Measurements from ENCODE around the gene DIP2C.

The DIP2C gene

DNA sequence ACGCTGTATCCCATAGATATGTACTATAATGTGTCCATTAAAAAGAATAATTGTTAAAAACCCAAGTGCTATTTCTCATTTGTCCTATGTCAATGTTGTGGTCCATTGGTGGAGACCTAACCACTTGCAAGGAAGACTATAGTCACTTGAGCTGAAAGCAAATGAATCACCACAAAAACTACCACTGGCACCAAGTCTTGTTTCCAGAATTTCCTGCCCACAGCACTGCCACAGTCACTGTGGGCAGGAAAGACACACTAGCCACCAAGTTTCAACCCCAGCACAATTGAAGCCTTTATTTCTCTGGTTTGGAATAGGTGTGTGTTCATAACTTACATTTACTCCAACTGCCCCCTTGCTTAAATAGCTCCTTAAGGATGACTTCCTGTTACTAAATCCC, 12.4 kb downstream of the DIP2C start:
- DNase-seq = no peak

DNA sequence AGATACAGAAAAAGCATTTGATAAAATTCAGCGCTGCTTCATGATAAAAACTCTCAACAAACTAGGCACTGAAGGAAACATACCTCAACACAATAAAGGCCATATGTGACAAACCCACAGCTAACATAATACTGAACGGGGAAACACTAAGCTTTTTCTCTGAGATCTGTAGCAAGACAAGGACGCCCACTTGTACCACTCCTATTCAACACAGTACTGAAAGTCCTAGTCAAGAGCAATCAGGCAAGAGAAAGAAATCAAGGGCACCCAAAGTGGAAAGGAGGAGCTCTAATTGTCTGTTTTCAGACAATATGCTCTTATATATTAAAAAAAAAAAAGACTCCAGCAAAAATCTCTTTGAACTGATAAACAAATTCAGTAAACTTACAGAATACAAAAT, 13.3 kb downstream of the DIP2C start:
- no peak for DNase-seq

GRCh38 chr10:675532-675931, 13.9 kb downstream of the DIP2C start:
- DNase-seq = no peak

GRCh38 chr10:673492-673891, 16.0 kb downstream of the DIP2C start:
- DNase-seq = no peak

DNA sequence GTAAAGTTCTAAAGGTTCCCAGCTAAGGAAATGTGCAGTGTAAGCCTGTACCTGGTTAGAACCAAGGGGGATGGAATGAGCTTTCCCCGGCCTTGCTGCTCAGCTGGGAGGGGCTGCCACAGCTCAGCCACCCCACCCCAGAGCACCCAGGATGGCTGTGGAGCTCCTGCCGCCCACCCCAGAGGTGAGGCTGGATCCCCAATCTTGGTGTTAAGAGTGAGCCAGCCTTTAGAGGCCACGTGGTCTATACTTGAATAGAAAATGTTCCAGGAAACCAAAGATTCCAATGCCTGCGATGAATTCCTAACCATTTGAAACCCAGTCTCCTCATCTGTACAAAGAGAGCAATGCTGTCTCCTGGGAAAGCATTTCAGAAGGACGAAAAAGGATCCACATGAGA, 16.5 kb downstream of the DIP2C start:
- no peak for DNase-seq

DNA sequence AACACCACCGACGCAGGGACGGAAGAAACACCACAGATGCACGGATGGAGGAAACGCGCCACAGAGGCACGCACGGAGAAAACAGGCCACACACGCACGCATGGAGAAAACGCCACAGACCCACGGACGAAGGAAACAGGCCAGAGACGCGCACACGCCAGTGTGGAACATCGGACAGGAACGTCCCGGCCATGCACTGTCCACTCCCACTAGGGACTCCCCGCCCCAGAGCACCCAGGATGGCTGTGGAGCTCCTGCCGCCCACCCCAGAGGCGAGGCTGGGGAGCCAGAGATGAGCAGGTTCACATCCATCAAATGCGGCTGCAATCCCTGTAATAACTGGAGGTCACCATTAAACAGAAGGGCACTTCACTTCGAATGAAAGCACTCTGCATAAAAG, 17.3 kb downstream of the DIP2C start:
- no peak for DNase-seq

DNA sequence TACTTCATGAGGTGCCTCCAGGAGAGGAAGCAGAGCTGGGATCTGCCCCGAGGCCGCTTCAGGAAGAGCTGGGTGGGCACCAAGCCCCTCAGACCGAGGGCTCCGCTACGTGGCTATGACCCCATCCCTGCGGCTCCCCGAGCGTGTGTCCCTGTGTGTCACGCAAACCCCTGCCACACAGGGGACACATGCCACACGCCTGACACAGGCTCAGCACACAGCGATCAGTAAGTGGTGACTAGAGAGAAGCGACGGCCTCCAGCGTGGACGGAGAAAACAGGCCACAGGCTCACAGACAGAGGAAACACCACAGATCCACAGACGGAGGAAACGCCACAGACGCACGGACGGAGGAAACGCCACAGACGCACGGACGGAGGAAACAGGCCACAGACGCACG, 18.5 kb downstream of the DIP2C start:
- DNase-seq = no peak

DNA sequence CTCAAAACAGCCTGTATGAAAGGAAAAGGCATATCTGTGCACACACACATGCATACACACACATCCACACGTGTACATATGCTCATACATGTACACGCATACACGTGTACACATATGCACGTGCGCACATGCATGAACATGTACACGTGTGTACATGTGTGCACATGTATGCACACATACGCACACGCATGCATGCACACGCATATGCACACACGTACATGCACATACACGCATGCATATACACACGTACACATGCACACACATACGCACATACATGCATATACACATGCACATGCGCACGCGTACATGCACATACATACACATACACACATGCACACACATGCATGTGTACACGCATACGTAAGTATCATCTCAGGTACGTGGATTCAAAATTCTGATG, 19.4 kb downstream of the DIP2C start:
- no peak for DNase-seq

DNA sequence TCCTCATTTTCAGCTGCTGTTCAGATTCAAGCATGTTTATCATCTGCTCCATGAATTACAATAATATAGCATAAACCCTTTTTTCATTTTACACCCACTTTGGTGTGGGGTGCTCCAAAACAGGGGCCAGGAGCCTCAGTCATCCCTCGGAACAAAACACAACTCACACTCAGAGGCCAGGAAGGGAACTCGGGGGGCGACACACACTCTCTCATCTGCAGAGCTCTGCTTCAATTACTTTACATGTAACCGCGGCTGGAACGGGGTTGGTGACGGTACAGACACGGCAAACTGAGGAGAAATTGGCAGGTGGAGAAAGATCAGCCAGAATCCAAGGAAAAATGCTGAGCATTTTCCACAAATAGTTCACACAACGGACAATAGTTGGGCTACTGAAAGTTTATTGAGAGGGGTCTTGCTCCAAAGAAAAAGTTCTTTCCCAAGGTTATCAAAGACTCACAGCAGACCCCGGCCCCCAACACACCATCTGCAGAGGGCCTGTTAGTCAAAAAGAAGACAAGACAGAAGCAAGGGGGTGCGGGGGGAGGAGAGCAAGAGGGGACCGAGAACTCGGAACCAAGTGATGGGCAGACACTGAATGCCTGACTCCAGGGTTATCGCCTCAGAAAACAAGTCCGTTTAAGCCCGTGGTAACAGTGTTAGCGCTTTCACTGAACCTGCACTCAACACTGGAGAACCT, 20.5 kb downstream of the DIP2C start:
- no peak for DNase-seq

DNA sequence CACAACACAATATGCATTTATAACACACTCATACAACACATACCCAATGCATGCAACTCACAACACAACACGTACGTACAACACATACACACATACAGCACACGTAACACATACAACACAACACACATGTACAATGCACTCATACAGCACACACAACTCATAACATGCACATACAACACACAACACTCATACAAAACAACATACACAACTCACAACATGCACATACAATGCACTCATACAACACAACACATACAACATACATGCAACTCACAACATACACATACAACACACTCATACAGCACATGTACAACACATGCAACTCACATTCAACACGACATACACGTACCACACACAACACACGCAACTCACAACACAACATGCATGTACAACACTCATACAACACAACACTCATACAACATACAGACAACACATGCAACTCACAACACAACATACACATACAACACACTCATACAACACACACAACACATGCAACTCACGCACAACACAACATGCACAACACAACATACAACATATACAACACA, 21.8 kb downstream of the DIP2C start:
- DNase-seq = no peak

GRCh38 chr10:667096-667495, 22.4 kb downstream of the DIP2C start:
- DNase-seq = no peak

DNA sequence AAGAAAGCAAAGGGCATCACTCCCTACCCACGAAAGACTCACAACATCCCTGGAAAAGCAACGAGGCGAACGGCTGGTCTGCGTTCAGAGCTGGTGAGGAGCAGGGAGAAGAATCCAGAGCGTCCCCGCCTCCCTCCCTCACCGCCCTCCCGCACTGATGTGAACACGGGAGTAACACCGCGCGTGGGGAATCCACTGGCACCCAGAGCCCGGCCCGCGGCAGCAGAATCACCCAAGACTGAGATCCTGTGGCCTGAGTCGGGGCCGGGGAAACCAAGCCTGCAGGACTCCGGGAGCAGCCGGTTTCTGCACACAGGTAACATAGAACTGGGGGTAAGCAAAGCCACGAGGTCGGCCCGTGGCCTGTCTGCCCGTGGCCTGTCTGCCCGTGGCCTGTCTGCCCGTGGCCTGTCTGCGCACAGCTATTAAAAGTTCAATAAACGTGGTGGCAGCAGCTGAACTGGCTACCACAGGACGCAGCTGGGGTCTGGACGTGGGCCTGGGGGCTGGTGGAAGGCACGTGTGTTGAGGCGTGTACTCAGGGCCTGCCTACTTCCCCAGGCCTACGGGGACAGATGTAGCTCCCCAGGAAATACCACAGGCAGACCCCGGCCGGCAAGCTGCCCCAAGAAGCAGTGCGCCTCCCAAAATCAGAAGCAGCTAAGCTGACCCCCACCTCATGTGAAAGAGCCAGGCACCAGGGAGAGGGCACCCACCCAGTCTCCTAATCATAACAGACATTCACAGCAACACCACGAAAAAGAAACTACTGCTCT, 23.0 kb downstream of the DIP2C start:
- DNase-seq = no peak

DNA sequence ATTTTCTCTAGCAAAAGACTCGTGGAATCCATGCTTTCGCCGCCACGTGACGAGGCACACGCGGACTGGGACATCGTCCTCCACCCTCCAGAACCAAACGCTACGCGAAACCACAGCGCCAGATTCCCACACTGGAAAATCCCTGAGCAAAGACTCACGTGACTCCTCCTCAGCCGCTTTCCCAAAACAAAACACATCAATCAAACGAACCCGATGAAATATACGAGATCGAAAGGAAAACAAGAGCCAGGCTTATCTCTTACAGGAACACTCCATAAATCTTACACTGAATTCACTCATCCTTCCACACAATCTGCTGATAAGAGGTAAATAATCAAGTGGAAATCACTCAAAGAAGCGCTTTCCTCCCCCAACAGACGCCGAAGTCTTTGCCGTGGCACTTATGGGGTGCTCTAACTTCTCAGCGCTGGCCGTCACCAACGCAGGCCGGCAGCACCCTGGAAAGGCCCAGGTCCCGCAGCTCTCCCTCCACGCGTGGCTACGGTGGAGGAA, 23.8 kb downstream of the DIP2C start:
- DNase-seq = no peak

GRCh38 chr10:664893-665292, 24.6 kb downstream of the DIP2C start:
- DNase-seq = no peak

DNA sequence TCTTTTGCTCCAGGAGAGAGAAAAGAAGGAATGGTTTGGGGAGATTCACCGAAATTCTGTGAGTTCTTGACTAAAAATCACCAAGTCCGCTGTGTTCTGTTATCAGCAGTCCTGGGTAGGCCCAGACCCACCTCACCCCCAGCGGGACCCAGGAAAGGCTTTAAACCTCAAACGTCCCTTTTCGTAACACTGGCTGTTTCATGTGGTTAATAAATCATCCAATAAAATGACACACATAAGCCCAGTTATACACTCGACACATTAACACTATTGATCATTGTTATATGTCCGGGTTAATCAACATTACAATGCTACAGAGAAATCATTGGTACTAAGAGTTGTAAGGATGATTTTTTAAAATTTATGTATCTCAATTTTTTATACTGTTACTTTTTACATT, 25.2 kb downstream of the DIP2C start:
- DNase-seq = no peak

- DNase-seq = no peak
These were observed 25.6 kb downstream of the DIP2C start for GRCh38 chr10:663831-664251.

- DNase-seq = no peak
These were observed 26.1 kb downstream of the DIP2C start for GRCh38 chr10:663466-663751.

DNA sequence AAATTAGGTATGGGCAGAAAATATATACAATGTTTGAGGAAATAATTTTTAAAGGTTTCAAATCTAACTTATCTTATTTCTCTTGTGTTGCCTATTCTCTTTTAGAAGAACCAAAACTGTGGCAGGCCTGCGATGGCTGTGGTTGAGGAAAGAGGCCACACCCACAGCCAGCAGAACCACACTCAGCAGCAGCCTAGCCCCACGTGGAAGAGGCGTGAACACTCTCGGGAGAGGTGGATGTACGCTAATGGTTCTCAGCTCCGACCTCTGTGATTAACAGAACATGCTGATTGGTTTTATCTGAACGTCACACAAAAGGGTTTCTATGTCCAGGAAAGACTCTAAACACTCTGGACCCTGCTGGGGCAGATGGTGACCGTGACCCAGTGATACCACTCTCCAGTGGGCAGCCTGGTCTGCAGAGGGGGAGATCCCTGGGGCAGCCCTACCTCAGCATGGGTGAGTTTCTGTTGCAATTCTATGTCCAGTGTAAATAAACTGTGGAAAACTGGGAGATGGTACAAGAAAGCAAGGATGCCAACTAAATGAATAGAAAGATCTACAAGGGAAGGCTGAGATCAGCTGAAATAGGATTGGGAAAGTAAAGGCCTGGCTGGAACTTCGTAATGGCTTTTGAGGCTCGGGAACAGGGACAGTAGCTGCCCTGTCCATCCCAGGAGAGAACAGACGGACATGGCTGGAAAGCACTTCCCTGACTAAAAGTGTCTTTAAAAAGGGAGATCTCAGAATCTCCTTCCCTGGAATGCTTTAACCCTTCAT, 26.6 kb downstream of the DIP2C start:
- no peak for DNase-seq

- no peak for DNase-seq
These were observed 27.3 kb downstream of the DIP2C start for GRCh38 chr10:662223-662605.

- no peak for DNase-seq
These were observed 27.8 kb downstream of the DIP2C start for GRCh38 chr10:661597-662222.

- no peak for DNase-seq
These were observed 28.4 kb downstream of the DIP2C start for GRCh38 chr10:660970-661596.

DNA sequence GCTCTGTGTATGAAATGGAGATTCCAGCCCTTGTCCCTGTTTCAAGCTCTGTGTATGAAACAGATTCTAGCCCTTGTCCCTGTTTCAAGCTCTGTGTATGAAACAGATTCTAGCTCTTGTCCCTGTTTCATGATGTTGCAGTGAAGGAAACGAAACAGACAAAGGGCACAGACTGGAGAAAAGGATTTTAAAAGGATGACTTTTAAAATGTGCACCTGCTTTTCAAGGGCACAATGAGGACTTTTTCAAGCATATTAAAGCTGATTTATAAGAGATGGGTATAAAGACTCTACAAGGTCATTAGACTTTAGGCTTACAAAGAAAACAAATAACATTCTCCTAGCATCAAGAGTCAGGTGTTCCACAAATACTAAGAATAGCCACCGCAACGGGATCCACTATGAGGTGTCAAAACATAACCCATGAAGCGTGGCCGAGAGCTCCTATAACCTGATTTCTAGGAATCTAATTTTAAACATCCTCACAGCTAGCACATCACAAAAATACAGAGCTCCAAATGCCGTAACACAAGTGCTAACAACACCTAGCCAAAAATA, 29.0 kb downstream of the DIP2C start:
- DNase-seq = no peak

Measured in HCEC 1CT (cell line).